Measurements from ENCODE around the gene TGFA. TPM values are rescaled to one million over a fixed set of nuclear protein-coding genes. Genes with fewer than 3 reads are reported as not detected.

TGFA gene
- total RNA-seq, 1 experiment from 2014 or later, result 1.0 TPM

GRCh38 chr2:70418514-70418913, 135.1 kb downstream of the TGFA start:
- no peak for DNase-seq (ENCODE audit: low spot score)

GRCh38 chr2:70417011-70417410, 136.6 kb downstream of the TGFA start:
- no peak for DNase-seq (ENCODE audit: low spot score)

- no peak for DNase-seq (ENCODE audit: low spot score)
Observed at GRCh38 chr2:70412294-70413070, 141.1 kb downstream of the TGFA start.

GRCh38 chr2:70411483-70412125, 142.0 kb downstream of the TGFA start:
- no peak for DNase-seq (ENCODE audit: low spot score)

GRCh38 chr2:70403267-70404053, 150.2 kb downstream of the TGFA start:
- DNase-seq (ENCODE audit: low spot score), result no peak

- no peak for DNase-seq (ENCODE audit: low spot score)
Observed at GRCh38 chr2:70400539-70400938, 153.1 kb downstream of the TGFA start.

GRCh38 chr2:70399046-70399445, 154.6 kb downstream of the TGFA start:
- no peak for DNase-seq (ENCODE audit: low spot score)

Other genes starting within 250 kb of the TGFA start
- gene ADD2, start 214.4 kb upstream of the TGFA start, total RNA-seq (2014; rRNA removed; shearing (Covaris generic)), result 47.5 and 50.5 TPM in 2 replicates
- gene FIGLA, start 236.8 kb upstream of the TGFA start, total RNA-seq (2014; rRNA removed; shearing (Covaris generic)), result not detected in 2 replicates